Measurements from ENCODE around the gene CA9. TPM values are rescaled to one million over a fixed set of nuclear protein-coding genes. Genes with fewer than 3 reads are reported as not detected.
A peak's percentile ranks its signal among the peaks of the same experiment; 100 is the strongest.

Gene CA9
- total RNA-seq, 1 donor from 2014 or later: 0.78 TPM

DNA sequence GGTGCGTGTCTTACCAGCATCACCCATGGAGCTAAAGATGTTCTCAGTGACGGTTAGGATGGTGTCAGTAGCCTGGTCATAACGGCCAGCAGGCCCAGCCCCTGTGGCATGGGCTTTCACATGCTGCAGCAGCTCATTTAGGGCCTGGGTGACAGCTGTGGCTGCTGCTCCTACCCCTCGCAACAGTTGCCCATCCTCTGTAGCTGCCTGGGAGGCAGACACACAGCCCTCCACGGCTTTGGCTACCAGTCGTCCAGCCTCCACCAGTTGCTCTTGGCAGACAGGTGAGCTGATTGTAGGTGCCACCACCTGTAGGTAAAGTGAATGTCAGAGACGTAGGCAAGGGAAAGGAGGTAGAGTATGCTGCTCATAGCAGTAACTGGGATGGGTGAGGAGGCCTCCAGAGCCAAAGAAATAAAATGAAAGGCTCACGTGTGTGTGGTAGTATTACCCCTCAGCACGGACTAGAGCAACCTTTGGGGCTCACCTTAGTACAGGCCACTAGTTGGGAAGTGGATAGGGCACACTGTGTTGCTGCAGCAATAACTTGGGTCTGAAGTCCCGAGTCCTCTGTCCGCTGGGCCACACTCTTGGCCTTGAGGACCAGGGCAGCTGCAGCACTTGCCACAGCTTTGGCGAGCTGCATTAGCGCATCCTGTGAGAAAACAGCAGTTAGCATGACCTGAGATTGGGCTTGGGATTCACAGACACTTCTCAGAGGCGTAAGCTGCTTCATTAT lies 43.6 kb downstream of the CA9 start:
- DNase-seq: no peak

DNA sequence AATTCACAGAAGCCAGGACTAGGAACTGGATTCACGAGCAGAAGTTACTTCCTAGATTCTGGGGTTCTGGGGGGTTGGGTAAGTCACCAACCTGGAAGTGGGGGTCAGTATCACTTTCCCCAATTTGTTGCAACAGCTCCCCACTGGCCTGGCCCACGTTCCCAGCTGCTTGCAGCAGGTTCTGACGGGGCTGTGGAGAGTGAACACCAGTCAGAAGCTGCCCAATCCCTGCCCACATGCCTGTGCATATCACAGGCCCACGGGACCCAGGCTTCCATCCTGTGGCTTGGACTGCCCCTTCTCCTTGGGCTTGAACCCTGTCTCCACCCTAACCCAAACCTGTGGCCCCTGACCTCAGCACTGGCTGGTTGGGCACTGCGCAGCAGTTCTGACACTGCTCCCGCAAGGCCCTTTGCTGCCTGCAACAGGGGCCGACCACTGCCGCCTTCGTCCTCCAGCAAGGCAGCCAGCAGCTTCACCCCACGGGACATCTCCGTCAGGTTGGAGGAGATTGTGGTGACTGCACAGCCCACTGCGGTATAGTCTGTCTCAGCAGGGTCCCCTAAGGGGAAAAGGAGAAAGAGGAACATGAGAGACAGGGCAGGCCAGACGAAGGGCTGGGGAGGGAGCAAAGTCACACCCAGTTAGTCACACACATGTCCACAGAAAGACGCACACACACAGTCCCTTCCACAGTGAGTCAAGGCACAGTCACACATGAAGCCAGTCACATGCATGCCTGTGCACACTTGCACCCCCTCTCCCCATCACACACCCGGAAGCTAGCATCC lies 45.2 kb downstream of the CA9 start:
- DNase-seq: no peak

DNA sequence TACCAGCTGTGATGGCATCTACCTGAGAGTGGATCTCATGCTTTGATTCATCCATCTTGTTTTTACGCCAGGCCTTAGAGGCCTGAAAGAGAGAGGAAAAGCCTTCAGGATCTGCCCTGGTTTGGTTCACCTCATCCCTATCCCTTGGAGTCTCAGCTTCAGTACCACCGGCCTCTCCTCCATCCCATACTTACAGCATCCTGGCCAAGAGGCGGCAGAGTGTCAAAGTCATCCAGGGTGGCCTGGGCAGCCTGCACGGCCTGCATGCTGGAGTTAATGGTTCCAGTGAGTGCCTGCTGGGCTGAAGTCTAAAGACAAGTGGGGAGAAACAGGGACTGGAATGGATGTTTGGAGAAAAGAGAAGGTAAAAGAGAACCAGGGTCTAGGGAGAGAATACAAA lies 45.8 kb downstream of the CA9 start:
- no peak for DNase-seq

DNA sequence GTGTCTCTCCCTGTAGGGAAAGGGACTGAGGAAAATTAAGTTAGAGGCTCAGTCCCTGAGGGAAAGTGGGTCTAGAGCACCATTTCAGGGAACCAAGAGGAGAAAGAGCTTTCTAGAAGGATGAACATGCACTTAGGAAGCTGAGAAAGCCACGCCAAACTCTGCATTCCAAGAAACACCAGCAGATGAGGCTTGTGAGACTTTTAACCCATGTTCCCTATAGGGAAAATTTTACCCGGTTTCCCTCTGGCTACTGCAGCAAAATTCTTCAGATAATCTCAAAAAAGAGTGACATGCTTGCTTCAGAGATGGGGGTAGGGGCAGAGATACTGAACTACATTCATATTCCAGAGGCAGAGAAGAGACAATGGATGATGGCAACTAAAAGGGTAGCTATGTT lies 49.7 kb downstream of the CA9 start:
- no peak for DNase-seq

DNA sequence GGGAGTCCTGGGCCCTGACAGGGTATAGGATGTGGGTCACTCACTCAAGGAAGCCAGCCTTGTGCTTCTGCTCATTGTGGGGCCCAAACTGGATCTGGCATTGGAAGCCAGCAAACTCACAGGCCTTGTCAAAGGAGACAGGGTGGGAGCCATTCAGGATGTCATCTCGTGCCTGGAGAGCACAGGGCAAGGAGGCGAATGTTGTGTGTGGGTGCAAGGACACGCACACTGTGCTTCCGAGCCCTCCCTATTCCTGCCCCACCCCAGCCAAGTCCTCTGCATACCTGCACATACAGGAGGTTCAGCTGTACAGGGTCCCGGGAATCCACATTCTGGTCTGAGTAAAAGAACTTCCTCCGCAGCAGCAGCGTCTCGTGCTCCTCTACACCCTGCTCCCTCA lies 50.2 kb downstream of the CA9 start:
- no peak for DNase-seq

DNA sequence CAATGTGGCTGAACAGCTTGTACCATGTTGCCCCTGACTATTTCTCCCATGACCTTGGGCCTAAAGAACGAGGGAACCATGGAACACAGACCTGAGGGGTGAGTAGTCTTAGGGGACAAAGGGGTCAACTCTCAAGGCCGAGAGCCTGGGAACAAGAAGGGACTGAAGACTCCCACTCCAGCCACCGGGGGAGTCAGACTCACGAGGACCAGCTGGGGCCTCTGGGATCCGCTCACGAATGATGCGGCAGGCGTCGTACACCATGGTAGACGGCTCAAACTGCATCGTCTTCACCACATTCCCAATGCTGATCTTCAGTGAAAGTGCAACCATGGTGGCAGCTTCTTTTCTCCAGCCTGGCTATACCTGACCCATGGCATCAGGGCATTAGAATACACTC lies 51.6 kb downstream of the CA9 start:
- no peak for DNase-seq

DNA sequence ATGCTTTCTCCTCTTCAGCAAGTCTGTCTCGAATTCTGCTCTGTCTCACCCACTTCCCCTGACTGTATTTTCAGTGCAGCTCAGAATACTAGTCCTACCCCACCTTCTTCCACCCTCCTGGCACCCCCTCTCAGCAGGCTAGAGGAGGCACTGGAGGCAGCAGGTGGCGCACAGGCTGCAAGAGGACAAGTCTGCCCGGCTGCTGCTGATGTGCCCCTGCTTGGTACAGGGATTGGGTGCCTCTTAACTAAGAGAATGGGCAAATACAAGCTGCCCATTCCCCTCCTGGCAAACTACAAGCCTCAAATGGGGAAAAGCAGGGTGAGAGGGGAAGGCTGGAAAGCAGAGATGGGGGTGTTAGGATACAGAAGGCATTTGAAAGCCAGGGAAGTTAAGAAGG lies 53.2 kb downstream of the CA9 start:
- DNase-seq: peak; percentile 6

DNA sequence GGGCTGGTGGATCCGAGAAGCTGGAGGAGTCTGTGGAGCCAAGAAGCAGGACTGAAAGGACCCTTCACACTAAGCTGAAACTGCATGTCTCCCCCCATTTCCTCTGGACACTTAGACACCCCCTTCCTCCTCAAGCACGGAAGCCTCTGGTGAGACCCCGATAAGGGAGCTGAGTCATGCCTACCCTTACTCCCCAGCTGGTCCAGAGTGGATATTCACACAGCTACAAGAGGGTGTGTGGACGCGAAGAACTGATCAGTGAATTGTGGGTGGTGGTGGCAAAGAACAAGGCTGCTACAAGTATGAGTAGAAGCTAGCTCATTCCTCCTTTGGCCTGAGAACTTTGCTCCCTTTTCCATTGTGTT lies 53.9 kb downstream of the CA9 start:
- DNase-seq: no peak

DNA sequence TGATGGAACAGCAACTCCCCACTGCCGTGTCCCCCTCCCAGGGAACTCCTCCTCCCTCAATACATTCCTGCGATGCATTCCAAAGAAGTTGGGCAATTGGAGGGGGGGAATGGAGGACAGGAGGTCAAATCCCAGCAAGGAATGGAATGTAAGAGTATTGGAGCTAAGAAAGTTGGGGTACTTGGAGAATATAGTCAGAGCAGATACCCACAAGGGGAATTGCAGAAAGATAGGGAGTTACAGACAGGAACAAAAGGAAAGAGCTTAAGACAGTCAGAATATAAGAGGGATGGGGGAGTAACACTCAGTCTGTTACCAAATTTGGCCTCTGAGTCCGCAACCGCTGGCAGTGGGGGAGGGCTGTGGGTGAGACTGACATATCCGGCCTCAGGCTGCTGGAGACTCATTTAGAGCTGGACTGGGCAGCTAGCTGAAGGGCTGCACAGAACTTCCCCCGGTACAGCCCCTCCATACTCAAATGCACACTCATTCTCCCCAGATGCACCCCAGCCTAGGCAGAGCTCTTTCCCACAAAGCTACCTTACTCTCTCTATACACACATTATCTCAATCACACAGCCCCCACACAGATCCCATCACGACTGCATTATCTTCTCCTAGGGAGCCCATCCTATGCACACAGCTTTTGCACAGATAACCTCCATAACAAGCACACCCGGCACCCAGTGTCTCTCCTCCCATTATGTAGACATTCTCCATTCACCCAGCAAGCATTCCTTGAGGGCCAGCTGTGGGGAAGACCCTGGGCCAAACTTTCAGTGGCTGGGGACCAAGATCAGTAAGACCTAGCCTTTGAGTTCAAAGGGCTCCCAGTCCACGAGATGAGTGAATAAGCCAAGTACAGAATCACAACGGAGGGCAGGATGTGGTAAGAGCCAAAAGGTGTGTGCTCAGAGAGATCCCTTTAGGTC lies 54.6 kb downstream of the CA9 start:
- peak; percentile 22 for DNase-seq

DNA sequence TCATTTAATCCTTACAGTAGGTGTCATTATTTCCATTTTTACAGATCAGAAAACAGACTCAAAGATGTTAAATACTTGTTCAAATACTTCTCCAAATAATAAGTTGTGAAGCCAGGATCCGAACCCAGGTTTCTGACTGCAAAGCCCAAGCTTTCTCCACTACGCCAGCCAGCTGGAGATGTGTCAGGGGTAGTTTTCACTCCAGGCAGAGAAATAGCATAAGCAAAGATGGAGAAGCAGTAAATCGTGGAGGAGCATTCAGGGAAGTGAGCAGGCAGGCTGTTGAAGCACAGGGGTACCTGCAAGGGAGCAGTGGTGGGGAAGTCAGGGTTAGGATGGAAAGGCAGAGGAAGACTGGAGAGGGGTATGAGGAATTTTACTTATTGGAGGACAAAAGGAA lies 55.4 kb downstream of the CA9 start:
- DNase-seq: no peak

DNA sequence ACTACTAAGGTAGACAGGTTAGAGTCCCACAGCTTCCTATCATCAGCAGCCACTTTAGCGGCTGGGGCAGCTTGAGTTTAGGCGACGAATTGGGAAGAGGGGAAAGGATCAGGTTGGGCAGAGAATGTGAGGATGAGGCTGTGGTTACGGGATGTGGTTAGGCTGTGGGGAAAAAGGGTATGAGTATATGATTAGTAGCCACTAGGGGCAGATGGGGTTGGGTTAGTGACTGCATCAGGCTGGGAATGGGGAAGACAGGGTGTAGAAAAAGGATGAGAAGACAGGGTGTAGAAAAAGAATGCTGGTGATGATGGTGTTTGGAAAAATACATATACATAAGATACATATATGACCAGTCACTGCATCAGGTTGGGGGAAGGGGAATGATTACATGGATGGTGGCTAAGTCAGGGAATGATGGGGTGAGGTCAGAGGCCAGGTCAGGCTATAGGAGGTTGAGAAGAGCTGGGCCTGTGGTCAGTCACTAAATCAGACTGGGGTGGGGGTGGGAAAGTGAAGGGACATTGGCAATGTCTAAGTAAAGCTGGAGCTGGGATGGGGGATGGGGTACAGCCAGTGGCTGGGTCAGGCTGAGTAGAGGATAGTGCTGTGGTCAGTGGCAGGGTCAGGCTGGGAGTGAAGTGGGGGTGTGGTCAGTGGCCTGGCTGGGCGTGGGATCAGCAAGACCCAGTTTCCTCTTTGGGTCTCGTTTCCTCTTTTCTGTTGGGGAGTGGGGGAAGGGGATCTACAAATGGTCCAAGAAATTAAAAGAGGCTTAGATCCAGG lies 56.2 kb downstream of the CA9 start:
- peak; percentile 7 for DNase-seq

DNA sequence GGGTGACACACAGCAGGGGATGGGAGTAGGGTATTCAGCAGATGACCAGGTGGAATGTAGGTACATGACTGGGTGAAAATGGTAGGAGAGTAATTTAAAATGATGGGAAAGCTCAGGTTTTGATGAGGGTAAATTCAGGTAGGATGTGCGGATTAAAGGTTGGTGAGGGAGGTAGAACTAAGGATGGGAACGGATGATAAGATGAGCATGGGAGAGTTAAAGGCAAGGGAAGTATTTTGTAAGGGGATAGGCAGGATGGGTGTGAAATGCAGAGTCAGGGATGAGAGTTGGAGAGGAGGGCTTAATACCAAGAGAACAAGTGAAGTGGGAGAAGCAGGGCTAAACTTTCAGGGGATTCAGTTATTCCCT lies 56.7 kb downstream of the CA9 start:
- no peak for DNase-seq

Small RNAs within 50 kb of the gene (small RNA-seq; reads per million reads assigned to genes)
- gene RMRP (not detected), gene RN7SL22P (not detected)

Other genes with a start within 250 kb of the CA9 start
- gene RUSC2, start 183.8 kb upstream of the CA9 start, total RNA-seq: 51.2 TPM
- 11.7 TPM for gene TESK1, start 68.7 kb upstream of the CA9 start, total RNA-seq
- gene CD72, start 55.5 kb upstream of the CA9 start, total RNA-seq: 0.47 TPM
- not detected for gene SIT1, start 23.0 kb upstream of the CA9 start, total RNA-seq
- 159,856 TPM for gene RMRP, start 15.9 kb upstream of the CA9 start, total RNA-seq
- 10.5 TPM for gene CCDC107, start 15.6 kb upstream of the CA9 start, total RNA-seq
- gene ARHGEF39, start 8.7 kb upstream of the CA9 start, total RNA-seq: 0.94 TPM
- 18.1 TPM for gene TPM2, start 16.0 kb downstream of the CA9 start, total RNA-seq
- gene TLN1, start 58.3 kb downstream of the CA9 start, total RNA-seq: 17.8 TPM
- gene CREB3, start 58.7 kb downstream of the CA9 start, total RNA-seq: 22.9 TPM
- 45.2 TPM for gene GBA2, start 75.3 kb downstream of the CA9 start, total RNA-seq
- 12.3 TPM for gene RGP1, start 75.4 kb downstream of the CA9 start, total RNA-seq
- gene MSMP, start 80.3 kb downstream of the CA9 start, total RNA-seq: not detected
- 11.2 TPM for gene NPR2, start 117.7 kb downstream of the CA9 start, total RNA-seq
- 4.7 TPM for gene SPAG8, start 138.3 kb downstream of the CA9 start, total RNA-seq
- 7.0 TPM for gene HINT2, start 141.1 kb downstream of the CA9 start, total RNA-seq
- gene FAM221B, start 154.8 kb downstream of the CA9 start, total RNA-seq: not detected
- 5.6 TPM for gene TMEM8B, start 155.3 kb downstream of the CA9 start, total RNA-seq
- gene OR13J1, start 196.5 kb downstream of the CA9 start, total RNA-seq: not detected
- gene HRCT1, start 232.3 kb downstream of the CA9 start, total RNA-seq: not detected
- 0.31 TPM for gene SPAAR, start 235.6 kb downstream of the CA9 start, total RNA-seq

All from occipital lobe (tissue), 3 donors.